Vagina (tissue), 2 donors: Measurements from ENCODE around the gene IFNGR1. TPM values are rescaled to one million over a fixed set of nuclear protein-coding genes. Genes with fewer than 3 reads are reported as not detected.
A peak's percentile ranks its signal among the peaks of the same experiment; 100 is the strongest.

Source experiments
- DNase-seq, 2 donors: peaks; one replicate each; pipeline ENCODE4 v3.0.0-alpha.2; 2017; ENCODE audit errors: extremely low spot score in 2 of 2
- H3K27ac ChIP-seq: fragments of 200-600 bp; sonication (generic); one replicate; pipeline ENCODE4 v1.5.1; 2019
- H3K27me3 ChIP-seq: fragments of 200-600 bp; sonication (generic); one replicate; pipeline ENCODE4 v1.5.1; 2019
- H3K36me3 ChIP-seq, 2 donors: fragments of 200-600 bp; sonication (generic); one replicate each; pipeline ENCODE4 v1.5.1; 2017 to 2019
- H3K4me1 ChIP-seq: fragments of 200-600 bp; sonication (generic); one replicate; pipeline ENCODE4 v1.5.1; 2019
- H3K4me3 ChIP-seq, 2 donors: fragments of 200-600 bp; sonication (generic); 1 replicate in 1 of 2; 2 replicates in 1 of 2; pipeline ENCODE4 v1.5.1; 2016 to 2019
- H3K9me3 ChIP-seq: fragments of 200-600 bp; sonication (generic); one replicate; pipeline ENCODE4 v1.5.1; 2019
- POLR2A ChIP-seq, 2 donors: fragments of 450-650 bp; IDR thresholded peaks; one replicate each; pipeline ENCODE4 v1.6.1; 2017; ENCODE audit warnings: antibody characterized with exemption in 2 of 2, mild to moderate bottlenecking in 2 of 2, moderate library complexity in 2 of 2
- POLR2AphosphoS5 ChIP-seq, 2 donors: sonication (generic); formaldehyde crosslinking; IDR thresholded peaks; one replicate each; pipeline ENCODE4 v1.9.0; 2017; ENCODE audit warnings: antibody characterized with exemption in 2 of 2, mild to moderate bottlenecking in 2 of 2, low read depth in 1 of 2; ENCODE audit not compliant: insufficient read depth in 1 of 2
- intact Hi-C: fragments of 100-400 bp; cut with DNase I; formaldehyde crosslinking; loops from one replicate; pipeline ENCODE4 v1.15.1; 2023
- total RNA-seq: library from RNA; depleted of rRNA; stranded (reverse); fragments of >200 nt; gene quantifications from one replicate; pipeline ENCODE4 v1.2.3, GENCODE V29; 2016
- TF ChIP-seq, protein P1 (sequence below), 3 experiments: fragments of 450-650 bp in 2 of 3; fragments of 200-600 bp in 1 of 3; sonication (generic) in 1 of 3; IDR thresholded peaks; one replicate each; pipeline ENCODE4 v1.5.1; 2017 to 2019; ENCODE audit warnings: antibody characterized with exemption in 3 of 3, mild to moderate bottlenecking in 2 of 3, moderate library complexity in 2 of 3

The IFNGR1 gene
- 76.6 TPM for total RNA-seq

DNA sequence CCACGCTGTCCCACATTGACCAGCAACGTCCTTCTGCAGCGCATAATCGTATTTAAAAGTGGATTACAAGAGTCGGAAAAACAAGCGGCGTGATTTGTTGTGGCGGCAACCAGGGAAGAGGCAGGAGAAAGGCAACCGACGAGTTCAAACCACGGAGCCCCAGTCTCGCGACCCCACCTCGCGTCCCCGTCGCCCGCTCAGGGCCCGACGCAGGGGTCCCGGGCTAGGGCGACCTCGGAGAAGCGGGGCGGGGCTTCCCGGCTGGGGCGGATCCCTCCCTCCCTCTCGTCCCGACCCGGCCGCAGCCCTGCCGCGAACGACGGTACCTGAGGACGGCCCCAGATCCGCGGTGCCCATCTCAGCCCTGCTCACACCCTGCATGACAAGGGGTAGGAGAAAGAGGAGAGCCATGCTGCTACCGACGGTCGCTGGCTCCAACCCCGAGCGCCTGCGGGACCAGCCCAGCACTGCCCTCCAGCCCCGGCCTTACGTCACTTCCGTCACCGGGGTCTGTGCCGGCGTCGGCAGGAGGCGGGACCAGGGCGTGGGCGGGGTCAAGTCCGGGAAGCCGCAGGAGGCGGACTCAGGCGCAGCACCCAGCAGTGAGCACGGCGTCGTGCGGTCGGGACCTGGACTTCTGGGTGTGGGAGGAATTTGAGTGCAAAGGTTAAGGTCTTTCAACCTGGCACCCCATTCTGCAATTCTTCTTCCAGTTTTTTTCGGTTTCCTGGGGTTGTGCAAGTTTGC is at the start of gene IFNGR1:
Gene IFNGR1, minus strand, starts transcription at position 469 of the 747 bp plus-strand sequence. Its CDS starts 58 bp downstream, at position 411.
- H3K36me3 ChIP-seq, result no peaks in the 10 kb centered on the region
- H3K4me3 ChIP-seq, result peak within 1 kb of the TSS; percentile 83 to 98
- peaks cover 79% of the 10 kb centered on the region for H3K4me1 ChIP-seq
- no peaks in the 10 kb centered on the region for H3K27me3 ChIP-seq
- intact Hi-C loops, result loop anchor here (10.0 kb wide), 1 partner anchor 1724 kb away; the partner anchor contains the start of gene AHI1
- H3K9me3 ChIP-seq, result no peaks in the 10 kb centered on the region
- peak within 1 kb of the TSS; percentile 100 for H3K27ac ChIP-seq
- TF ChIP-seq POLR2AphosphoS5 (IDR thresholded peaks at IDR 0.05; ENCODE audit: insufficient read depth in 1 of 2, low read depth in 1 of 2) (peak; percentile 93 to 100), POLR2A (IDR thresholded peaks at IDR 0.05) (peak; percentile 35 to 98)
- TF ChIP-seq, protein P1, sequence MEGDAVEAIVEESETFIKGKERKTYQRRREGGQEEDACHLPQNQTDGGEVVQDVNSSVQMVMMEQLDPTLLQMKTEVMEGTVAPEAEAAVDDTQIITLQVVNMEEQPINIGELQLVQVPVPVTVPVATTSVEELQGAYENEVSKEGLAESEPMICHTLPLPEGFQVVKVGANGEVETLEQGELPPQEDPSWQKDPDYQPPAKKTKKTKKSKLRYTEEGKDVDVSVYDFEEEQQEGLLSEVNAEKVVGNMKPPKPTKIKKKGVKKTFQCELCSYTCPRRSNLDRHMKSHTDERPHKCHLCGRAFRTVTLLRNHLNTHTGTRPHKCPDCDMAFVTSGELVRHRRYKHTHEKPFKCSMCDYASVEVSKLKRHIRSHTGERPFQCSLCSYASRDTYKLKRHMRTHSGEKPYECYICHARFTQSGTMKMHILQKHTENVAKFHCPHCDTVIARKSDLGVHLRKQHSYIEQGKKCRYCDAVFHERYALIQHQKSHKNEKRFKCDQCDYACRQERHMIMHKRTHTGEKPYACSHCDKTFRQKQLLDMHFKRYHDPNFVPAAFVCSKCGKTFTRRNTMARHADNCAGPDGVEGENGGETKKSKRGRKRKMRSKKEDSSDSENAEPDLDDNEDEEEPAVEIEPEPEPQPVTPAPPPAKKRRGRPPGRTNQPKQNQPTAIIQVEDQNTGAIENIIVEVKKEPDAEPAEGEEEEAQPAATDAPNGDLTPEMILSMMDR (IDR thresholded peaks at IDR 0.05), result no peak
- DNase-seq, result peak in 1 of 2 donors; percentile 98

DNA sequence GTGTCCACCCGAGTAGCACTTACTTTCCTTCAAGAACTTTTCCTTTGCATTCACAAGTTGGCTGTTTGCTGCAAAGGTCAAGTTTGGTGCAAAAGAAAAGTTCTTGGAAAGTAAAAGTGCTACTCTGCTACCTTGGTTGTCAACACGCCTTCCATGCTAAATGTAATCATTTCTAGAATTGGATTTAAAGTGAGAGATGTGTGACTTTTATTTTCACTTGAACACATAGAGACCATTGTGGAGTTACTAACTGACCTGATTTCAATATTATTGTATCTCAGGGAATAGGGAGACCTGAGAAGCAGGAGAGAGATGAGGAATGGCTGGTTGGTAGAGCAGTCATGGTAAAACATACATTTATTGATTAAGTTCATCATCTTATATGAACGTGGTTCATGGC is 49.7 kb upstream of the IFNGR1 start:
- TF ChIP-seq POLR2A (IDR thresholded peaks at IDR 0.05) (no peak), POLR2AphosphoS5 (IDR thresholded peaks at IDR 0.05; ENCODE audit: insufficient read depth in 1 of 2, low read depth in 1 of 2) (no peak)
- TF ChIP-seq, protein P1 (IDR thresholded peaks at IDR 0.05), result no peak
- intact Hi-C loops, result no loop called here
- Histone ChIP-seq H3K27ac (no peak overlapping the region), H3K4me3 (no peak overlapping the region), H3K4me1 (peaks cover 5% of the 10 kb centered on the region), H3K36me3 (no peaks in the 10 kb centered on the region), H3K27me3 (no peaks in the 10 kb centered on the region), H3K9me3 (no peaks in the 10 kb centered on the region)
- no peak for DNase-seq

DNA sequence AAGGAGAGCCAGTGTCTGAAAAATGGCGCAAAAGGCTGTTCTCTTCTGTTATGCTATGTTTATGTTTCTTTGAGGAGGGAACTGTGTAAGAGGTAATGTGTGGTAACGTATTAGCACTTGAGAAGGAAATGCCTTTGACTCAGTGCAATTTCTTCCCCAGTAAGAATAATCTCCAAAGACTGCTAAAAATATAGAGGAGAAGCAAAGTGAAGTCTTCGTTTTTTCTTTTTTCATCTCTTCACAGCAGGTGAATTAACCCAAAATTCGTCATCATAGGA is 47.1 kb upstream of the IFNGR1 start:
- TF ChIP-seq, protein P1 (IDR thresholded peaks at IDR 0.05), result no peak
- TF ChIP-seq POLR2AphosphoS5 (IDR thresholded peaks at IDR 0.05; ENCODE audit: insufficient read depth in 1 of 2, low read depth in 1 of 2) (no peak), POLR2A (IDR thresholded peaks at IDR 0.05) (no peak)
- Histone ChIP-seq H3K27ac (no peak overlapping the region), H3K4me3 (no peak overlapping the region), H3K36me3 (no peaks in the 10 kb centered on the region), H3K4me1 (peaks cover 18% of the 10 kb centered on the region), H3K27me3 (no peaks in the 10 kb centered on the region), H3K9me3 (no peaks in the 10 kb centered on the region)
- no peak for DNase-seq
- intact Hi-C loops, result no loop called here

DNA sequence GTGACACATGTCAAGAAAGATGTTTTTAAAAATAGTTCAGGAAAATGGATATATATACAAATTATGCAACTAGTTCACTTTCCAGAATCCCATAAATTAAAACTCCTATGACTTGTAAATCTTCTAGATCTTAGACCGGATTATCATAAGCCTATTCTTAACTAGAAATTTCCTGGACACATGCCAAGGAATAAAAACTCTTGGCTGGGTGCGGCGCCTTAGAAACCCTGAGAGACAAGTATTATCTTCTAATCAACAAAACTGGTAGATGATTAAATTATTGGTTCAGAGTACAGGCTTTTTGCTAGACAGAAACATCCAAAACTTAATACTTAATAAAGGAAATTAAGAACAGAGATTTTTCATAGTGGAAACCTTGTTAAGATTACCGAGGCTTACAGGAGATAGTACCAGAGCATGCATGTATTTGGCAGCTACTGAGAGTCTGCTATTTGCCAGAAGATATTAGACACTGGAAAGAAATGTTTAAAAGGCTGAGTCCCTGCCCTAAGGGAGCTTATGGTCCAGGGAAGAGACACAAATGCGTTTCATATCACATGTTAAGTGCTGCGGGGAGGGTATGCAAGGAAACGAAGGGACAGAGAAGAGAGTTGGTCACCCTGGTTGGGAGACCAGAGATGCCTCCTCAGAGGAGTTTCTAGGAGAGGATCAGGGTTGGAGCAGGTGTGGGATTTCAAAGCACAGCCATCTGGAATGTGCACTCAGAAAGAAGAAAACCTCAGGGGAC is 46.5 kb upstream of the IFNGR1 start:
- Histone ChIP-seq H3K36me3 (no peaks in the 10 kb centered on the region), H3K4me3 (no peak overlapping the region), H3K27me3 (no peaks in the 10 kb centered on the region), H3K9me3 (no peaks in the 10 kb centered on the region), H3K27ac (no peak overlapping the region), H3K4me1 (peaks cover 23% of the 10 kb centered on the region)
- intact Hi-C loops, result no loop called here
- no peak for DNase-seq
- TF ChIP-seq POLR2AphosphoS5 (IDR thresholded peaks at IDR 0.05; ENCODE audit: insufficient read depth in 1 of 2, low read depth in 1 of 2) (no peak), POLR2A (IDR thresholded peaks at IDR 0.05) (no peak)
- TF ChIP-seq, protein P1 (IDR thresholded peaks at IDR 0.05), result no peak
